ENCODE data around the gene LRRC63.
"Not testable (repeated sequence)": the region's sequence is repeated elsewhere in the genome, so short reads cannot be mapped to it uniquely, and the experiment has no call there.

LRRC63 gene

GRCh38 chr13:46265292-46265691 is 53.6 kb downstream of the LRRC63 start:
- Histone ChIP-seq H3K4me1 (ENCODE audit: control insufficient read depth, insufficient read depth, low read length) (peaks cover 1% of the 10 kb centered on the region; the same call in 1 of the 2 replicates), H3K27me3 (ENCODE audit: control insufficient read depth, insufficient read depth, low read length) (no peaks in the 10 kb centered on the region), H3K36me3 (ENCODE audit: control insufficient read depth, insufficient read depth, low read length) (no peaks in the 10 kb centered on the region), H3K9me3 (ENCODE audit: control insufficient read depth, insufficient read depth, low read depth, low read length) (no peaks in the 10 kb centered on the region), H3K9ac (ENCODE audit: low read length) (no peak overlapping the region), H3K27ac (ENCODE audit: low read depth, low read length) (no peak overlapping the region), H3K4me3 (ENCODE audit: low read depth, low read length) (no peak overlapping the region)

GRCh38 chr13:46267166-46267565 is 55.4 kb downstream of the LRRC63 start:
- Histone ChIP-seq H3K27ac (ENCODE audit: low read depth, low read length) (no peak overlapping the region), H3K27me3 (ENCODE audit: control insufficient read depth, insufficient read depth, low read length) (no peaks in the 10 kb centered on the region), H3K4me1 (ENCODE audit: control insufficient read depth, insufficient read depth, low read length) (peaks cover 12% of the 10 kb centered on the region), H3K9me3 (ENCODE audit: control insufficient read depth, insufficient read depth, low read depth, low read length) (no peaks in the 10 kb centered on the region), H3K36me3 (ENCODE audit: control insufficient read depth, insufficient read depth, low read length) (no peaks in the 10 kb centered on the region), H3K4me3 (ENCODE audit: low read depth, low read length) (no peak overlapping the region), H3K9ac (ENCODE audit: low read length) (no peak overlapping the region)

GRCh38 chr13:46270416-46270815 is 58.7 kb downstream of the LRRC63 start:
- no peaks in the 10 kb centered on the region for H3K27me3 ChIP-seq (ENCODE audit: control insufficient read depth, insufficient read depth, low read length)
- H3K27ac ChIP-seq (ENCODE audit: low read depth, low read length) = no peak overlapping the region
- no peak overlapping the region for H3K9ac ChIP-seq (ENCODE audit: low read length)
- H3K4me1 ChIP-seq (ENCODE audit: control insufficient read depth, insufficient read depth, low read length) = peaks cover 12% of the 10 kb centered on the region
- no peaks in the 10 kb centered on the region for H3K9me3 ChIP-seq (ENCODE audit: control insufficient read depth, insufficient read depth, low read depth, low read length)
- no peaks in the 10 kb centered on the region for H3K36me3 ChIP-seq (ENCODE audit: control insufficient read depth, insufficient read depth, low read length)
- no peak overlapping the region for H3K4me3 ChIP-seq (ENCODE audit: low read depth, low read length)

GRCh38 chr13:46274094-46274698 is 62.5 kb downstream of the LRRC63 start:
- H3K4me1 ChIP-seq (ENCODE audit: control insufficient read depth, insufficient read depth, low read length) = peaks cover 17% of the 10 kb centered on the region
- no peak overlapping the region for H3K27ac ChIP-seq (ENCODE audit: low read depth, low read length)
- H3K36me3 ChIP-seq (ENCODE audit: control insufficient read depth, insufficient read depth, low read length) = no peaks in the 10 kb centered on the region
- no peaks in the 10 kb centered on the region for H3K27me3 ChIP-seq (ENCODE audit: control insufficient read depth, insufficient read depth, low read length)
- H3K4me3 ChIP-seq (ENCODE audit: low read depth, low read length) = no peak overlapping the region
- H3K9ac ChIP-seq (ENCODE audit: low read length) = no peak overlapping the region
- no peaks in the 10 kb centered on the region for H3K9me3 ChIP-seq (ENCODE audit: control insufficient read depth, insufficient read depth, low read depth, low read length)

GRCh38 chr13:46278474-46278873 is 66.7 kb downstream of the LRRC63 start:
- Histone ChIP-seq H3K9me3 (ENCODE audit: control insufficient read depth, insufficient read depth, low read depth, low read length) (no peaks in the 10 kb centered on the region), H3K9ac (ENCODE audit: low read length) (no peak overlapping the region), H3K4me1 (ENCODE audit: control insufficient read depth, insufficient read depth, low read length) (peaks cover 5% of the 10 kb centered on the region), H3K27me3 (ENCODE audit: control insufficient read depth, insufficient read depth, low read length) (no peaks in the 10 kb centered on the region), H3K4me3 (ENCODE audit: low read depth, low read length) (no peak overlapping the region), H3K36me3 (ENCODE audit: control insufficient read depth, insufficient read depth, low read length) (no peaks in the 10 kb centered on the region), H3K27ac (ENCODE audit: low read depth, low read length) (no peak overlapping the region)

GRCh38 chr13:46281779-46282178 is 70.1 kb downstream of the LRRC63 start:
- Histone ChIP-seq H3K9ac (ENCODE audit: low read length) (no peak overlapping the region), H3K36me3 (ENCODE audit: control insufficient read depth, insufficient read depth, low read length) (no peaks in the 10 kb centered on the region), H3K9me3 (ENCODE audit: control insufficient read depth, insufficient read depth, low read depth, low read length) (no peaks in the 10 kb centered on the region), H3K4me3 (ENCODE audit: low read depth, low read length) (no peak overlapping the region), H3K4me1 (ENCODE audit: control insufficient read depth, insufficient read depth, low read length) (peaks cover 8% of the 10 kb centered on the region), H3K27me3 (ENCODE audit: control insufficient read depth, insufficient read depth, low read length) (no peaks in the 10 kb centered on the region), H3K27ac (ENCODE audit: low read depth, low read length) (no peak overlapping the region)

- H3K36me3 ChIP-seq (ENCODE audit: control insufficient read depth, insufficient read depth, low read length); H3K27ac ChIP-seq (ENCODE audit: low read depth, low read length); H3K4me3 ChIP-seq (ENCODE audit: low read depth, low read length); H3K27me3 ChIP-seq (ENCODE audit: control insufficient read depth, insufficient read depth, low read length); H3K4me1 ChIP-seq (ENCODE audit: control insufficient read depth, insufficient read depth, low read length); H3K9me3 ChIP-seq (ENCODE audit: control insufficient read depth, insufficient read depth, low read depth, low read length); H3K9ac ChIP-seq (ENCODE audit: low read length): not testable (repeated sequence)
Observed at GRCh38 chr13:46283912-46284824, 72.4 kb downstream of the LRRC63 start.

- Histone ChIP-seq H3K27ac (ENCODE audit: low read depth, low read length) (no peak overlapping the region), H3K4me1 (ENCODE audit: control insufficient read depth, insufficient read depth, low read length) (peaks cover 8% of the 10 kb centered on the region), H3K9ac (ENCODE audit: low read length) (no peak overlapping the region), H3K4me3 (ENCODE audit: low read depth, low read length) (no peak overlapping the region), H3K36me3 (ENCODE audit: control insufficient read depth, insufficient read depth, low read length) (no peaks in the 10 kb centered on the region), H3K27me3 (ENCODE audit: control insufficient read depth, insufficient read depth, low read length) (no peaks in the 10 kb centered on the region), H3K9me3 (ENCODE audit: control insufficient read depth, insufficient read depth, low read depth, low read length) (no peaks in the 10 kb centered on the region)
Observed at GRCh38 chr13:46286972-46287371, 75.2 kb downstream of the LRRC63 start.

- Histone ChIP-seq H3K4me3 (ENCODE audit: low read depth, low read length) (no peak overlapping the region), H3K9me3 (ENCODE audit: control insufficient read depth, insufficient read depth, low read depth, low read length) (no peaks in the 10 kb centered on the region), H3K36me3 (ENCODE audit: control insufficient read depth, insufficient read depth, low read length) (no peaks in the 10 kb centered on the region), H3K4me1 (ENCODE audit: control insufficient read depth, insufficient read depth, low read length) (peaks cover 8% of the 10 kb centered on the region), H3K27ac (ENCODE audit: low read depth, low read length) (no peak overlapping the region), H3K27me3 (ENCODE audit: control insufficient read depth, insufficient read depth, low read length) (no peaks in the 10 kb centered on the region), H3K9ac (ENCODE audit: low read length) (no peak overlapping the region)
Observed at GRCh38 chr13:46288570-46289259, 77.0 kb downstream of the LRRC63 start.

GRCh38 chr13:46289260-46289955 is 77.7 kb downstream of the LRRC63 start:
- Histone ChIP-seq H3K36me3 (ENCODE audit: control insufficient read depth, insufficient read depth, low read length) (no peaks in the 10 kb centered on the region), H3K4me3 (ENCODE audit: low read depth, low read length) (no peak overlapping the region), H3K9me3 (ENCODE audit: control insufficient read depth, insufficient read depth, low read depth, low read length) (no peaks in the 10 kb centered on the region), H3K27me3 (ENCODE audit: control insufficient read depth, insufficient read depth, low read length) (no peaks in the 10 kb centered on the region), H3K4me1 (ENCODE audit: control insufficient read depth, insufficient read depth, low read length) (peaks cover 8% of the 10 kb centered on the region), H3K9ac (ENCODE audit: low read length) (no peak overlapping the region), H3K27ac (ENCODE audit: low read depth, low read length) (no peak overlapping the region)

All from HUES6 (cell line).